GM12875 (cell line): ENCODE measurements around the gene COQ8B.

ENCODE experiments used
- H3K4me3 ChIP-seq: one replicate; pipeline ENCODE4 v1.5.1; 2011; ENCODE audit warnings: low read depth, low read length, control low read depth
- TF ChIP-seq, protein P1 (sequence below): IDR thresholded peaks from 2 replicates; pipeline ENCODE4 v1.5.1; 2011; ENCODE audit warnings: low read depth, mild to moderate bottlenecking, control low read depth, inconsistent platforms, low read length, moderate library complexity, borderline replicate concordance; ENCODE audit not compliant: insufficient read depth

The COQ8B gene

DNA sequence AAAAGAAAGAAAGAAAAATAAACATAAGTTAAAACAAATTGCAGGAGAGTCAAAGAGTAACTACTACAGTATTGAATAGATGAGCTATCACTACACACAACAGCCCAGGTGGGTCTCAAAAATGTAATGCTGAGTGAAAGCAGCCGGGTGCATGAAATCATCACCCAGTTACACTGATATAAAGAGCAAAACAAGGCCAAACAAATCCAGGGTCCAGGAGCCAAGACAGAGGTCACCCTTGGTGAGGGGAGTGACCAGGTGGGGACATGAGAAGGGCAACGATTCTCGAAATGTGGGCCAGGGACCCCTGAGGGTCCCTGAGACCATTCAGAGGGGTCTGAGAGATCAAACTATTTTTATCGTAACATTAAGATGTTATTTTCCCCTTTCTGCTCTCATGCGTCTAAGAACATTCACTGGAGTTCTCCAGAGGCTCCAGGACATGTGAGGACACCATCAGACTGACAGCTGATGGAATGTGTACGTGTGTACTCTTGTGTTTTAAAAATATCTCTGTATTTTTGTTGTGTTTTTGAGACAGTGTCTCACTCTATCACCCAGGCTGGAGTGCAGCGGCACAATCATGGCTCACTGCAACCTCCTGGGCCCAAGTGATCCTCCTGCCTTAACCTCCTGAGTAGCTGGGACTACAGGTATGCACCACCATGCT is 10.6 kb downstream of the COQ8B start:
- TF ChIP-seq, protein P1, sequence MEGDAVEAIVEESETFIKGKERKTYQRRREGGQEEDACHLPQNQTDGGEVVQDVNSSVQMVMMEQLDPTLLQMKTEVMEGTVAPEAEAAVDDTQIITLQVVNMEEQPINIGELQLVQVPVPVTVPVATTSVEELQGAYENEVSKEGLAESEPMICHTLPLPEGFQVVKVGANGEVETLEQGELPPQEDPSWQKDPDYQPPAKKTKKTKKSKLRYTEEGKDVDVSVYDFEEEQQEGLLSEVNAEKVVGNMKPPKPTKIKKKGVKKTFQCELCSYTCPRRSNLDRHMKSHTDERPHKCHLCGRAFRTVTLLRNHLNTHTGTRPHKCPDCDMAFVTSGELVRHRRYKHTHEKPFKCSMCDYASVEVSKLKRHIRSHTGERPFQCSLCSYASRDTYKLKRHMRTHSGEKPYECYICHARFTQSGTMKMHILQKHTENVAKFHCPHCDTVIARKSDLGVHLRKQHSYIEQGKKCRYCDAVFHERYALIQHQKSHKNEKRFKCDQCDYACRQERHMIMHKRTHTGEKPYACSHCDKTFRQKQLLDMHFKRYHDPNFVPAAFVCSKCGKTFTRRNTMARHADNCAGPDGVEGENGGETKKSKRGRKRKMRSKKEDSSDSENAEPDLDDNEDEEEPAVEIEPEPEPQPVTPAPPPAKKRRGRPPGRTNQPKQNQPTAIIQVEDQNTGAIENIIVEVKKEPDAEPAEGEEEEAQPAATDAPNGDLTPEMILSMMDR = no peak
- no peak overlapping the region for H3K4me3 ChIP-seq

DNA sequence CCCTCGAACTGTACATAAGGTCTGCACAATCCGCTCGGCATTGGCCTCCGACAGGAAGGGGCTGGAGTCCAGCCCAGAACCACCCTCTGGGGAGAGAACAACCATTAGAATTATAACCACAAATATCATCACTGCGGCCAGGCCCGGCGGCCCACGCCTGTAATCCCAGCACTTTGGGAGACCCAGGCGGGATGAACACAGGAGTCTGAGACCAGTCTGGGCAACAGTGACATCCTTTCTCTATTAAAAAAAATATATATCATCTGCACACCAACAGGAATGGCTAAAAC is 11.4 kb downstream of the COQ8B start:
- TF ChIP-seq, protein P1 = no peak
- H3K4me3 ChIP-seq = no peak overlapping the region

DNA sequence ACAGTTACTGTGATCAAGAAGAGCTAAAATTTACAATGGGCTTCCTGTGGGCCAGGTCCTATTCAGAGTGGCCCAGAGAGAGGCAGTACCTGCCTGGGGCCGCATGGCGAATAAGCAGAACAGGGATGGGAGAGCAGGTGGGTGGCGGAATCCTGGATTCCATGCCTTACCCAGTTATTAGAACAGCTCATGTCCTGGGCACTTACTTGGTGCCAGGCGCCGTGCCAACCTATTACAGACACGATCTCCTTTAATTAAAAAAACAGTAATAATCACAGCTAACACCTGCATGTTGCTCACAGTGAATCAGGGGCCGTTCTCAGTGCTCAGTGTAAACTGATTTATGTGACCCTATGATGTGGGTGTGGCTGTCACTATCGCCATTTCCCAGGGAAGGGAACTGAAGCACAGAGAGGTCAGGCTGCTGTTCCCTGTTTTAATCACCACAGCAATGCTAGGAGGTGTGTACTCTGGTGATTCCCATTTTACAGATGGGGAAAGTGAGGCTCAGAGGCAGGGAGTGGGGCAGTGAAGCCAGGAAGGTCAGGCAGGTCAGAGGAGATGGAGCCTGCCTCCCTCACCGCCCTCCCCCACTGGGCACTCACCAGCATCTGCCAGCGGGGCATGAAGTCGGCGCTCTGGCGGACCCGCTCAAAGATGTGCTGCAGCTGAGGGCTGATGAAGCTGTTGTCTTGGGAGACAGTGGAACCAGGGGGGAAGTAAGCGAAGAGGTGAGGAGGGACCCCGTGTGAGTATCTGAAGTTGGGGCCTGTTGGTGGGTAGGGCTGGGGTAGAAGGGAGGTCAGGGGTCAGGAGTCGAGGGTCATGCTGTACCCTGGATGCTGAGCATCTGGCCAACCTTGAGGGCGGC is 12.0 kb downstream of the COQ8B start:
- H3K4me3 ChIP-seq = no peak overlapping the region
- TF ChIP-seq, protein P1 = no peak

DNA sequence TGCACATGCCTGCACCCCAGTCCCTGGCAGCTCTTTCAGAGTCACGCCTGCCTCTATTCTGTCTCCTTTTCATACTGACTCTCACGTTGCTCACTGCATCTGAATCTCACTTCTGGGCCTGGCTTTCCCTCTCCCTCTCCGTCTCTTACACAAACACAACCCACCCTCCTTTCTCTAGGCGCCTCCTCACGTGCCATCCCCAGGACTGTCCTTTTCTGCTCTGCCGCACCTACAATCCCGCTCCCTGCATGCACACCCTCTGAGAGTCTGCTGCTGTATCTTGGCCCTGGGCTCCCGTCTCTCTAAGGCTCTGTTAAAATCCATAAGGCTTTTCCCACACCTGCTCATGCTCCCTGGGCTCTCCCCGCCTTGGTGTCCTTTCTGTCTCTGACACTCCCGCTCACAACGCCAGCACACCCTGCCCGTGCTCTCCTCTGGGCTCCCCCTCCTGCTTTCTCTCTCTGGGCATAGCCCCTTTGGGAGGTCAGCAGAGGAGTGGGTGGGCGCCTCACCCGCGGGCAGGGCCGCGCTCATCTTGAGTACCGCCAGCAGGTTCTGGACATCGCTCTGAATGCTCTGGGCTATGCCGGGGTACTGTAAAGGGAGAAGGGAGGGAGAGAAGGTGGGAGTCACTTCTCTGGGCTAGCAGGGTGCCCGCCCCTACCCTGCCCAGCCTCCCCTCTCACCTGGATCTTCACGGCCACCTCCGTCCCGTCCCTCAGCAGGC is 13.5 kb downstream of the COQ8B start:
- TF ChIP-seq, protein P1 = no peak
- H3K4me3 ChIP-seq = no peak overlapping the region

DNA sequence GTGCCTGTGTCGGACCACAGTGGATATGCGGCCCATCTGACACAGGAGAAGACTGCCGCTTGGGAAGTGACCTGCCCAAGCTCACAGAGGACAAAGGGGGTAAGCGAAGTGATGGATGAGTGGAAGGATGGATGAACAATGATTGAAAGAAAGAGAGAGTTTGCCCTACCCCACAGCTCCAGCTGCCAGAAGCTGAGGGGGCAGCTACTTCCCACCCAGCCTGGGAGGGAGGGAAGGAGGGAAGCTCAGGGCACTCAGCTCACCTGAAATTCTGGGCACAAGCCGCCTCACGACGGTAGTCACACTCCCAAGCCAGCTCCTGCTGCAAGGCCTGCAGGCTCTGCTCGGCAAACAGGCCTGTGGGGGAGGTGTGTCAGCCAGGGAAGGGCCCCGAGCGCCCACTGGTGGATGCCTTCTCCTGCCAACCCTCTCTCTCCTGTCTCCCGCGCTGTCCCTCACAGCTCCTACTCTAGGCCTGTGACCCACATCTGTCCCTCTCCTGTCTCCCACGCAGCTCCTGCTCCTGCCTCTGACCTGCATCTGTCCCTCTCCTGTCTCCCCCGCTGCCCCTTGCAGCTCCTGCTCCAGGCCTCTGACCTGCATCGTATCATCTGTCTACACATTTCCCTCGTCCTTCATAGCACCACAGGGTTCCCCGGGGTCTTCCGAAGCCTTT is 14.2 kb downstream of the COQ8B start:
- H3K4me3 ChIP-seq = no peak overlapping the region
- TF ChIP-seq, protein P1 = no peak

DNA sequence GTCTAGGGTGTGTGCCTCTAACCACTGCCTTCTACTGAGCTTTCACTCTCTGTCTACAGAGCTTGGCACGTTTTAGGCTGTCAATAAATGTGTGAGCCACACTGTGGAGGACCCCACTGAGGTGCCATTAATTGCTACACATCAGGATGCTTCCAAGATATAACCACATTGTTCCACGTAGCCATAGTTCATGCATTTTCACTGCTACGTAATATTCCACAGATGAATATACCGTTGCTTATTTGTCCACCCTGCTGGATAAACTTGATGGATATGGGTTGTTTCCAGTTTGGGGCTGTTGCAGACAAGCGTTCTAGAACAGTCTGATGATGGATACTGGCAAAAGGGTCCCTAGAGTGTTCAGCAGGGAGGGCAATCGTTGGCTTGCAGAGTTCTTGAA is 14.9 kb downstream of the COQ8B start:
- no peak overlapping the region for H3K4me3 ChIP-seq
- TF ChIP-seq, protein P1 = no peak
